IPS-20b (cell line): ENCODE measurements around the gene DNAH1.

ENCODE experiments used
- H3K27ac ChIP-seq: one replicate; pipeline ENCODE4 v1.5.1; 2013; ENCODE audit warnings: low read length
- H3K27me3 ChIP-seq: 2 replicates; pipeline ENCODE4 v1.6.1; 2013; ENCODE audit warnings: mild to moderate bottlenecking, low read length, inconsistent platforms; ENCODE audit not compliant: insufficient read depth
- H3K36me3 ChIP-seq: 2 replicates; pipeline ENCODE4 v1.6.1; 2013; ENCODE audit warnings: low read depth, mild to moderate bottlenecking, inconsistent platforms, low read length, moderate library complexity; ENCODE audit not compliant: insufficient read depth
- H3K4me1 ChIP-seq: 2 replicates; pipeline ENCODE4 v1.6.1; 2013; ENCODE audit warnings: mild to moderate bottlenecking, control low read depth, inconsistent platforms, low read length, moderate library complexity; ENCODE audit not compliant: insufficient read depth
- H3K4me3 ChIP-seq: 2 replicates; pipeline ENCODE4 v1.5.1; 2013; ENCODE audit warnings: mild to moderate bottlenecking, low read length, inconsistent platforms
- H3K9ac ChIP-seq: 2 replicates; pipeline ENCODE4 v1.6.1; 2013; ENCODE audit warnings: low read depth, mild to moderate bottlenecking, inconsistent platforms, low read length, moderate library complexity
- H3K9me3 ChIP-seq: 2 replicates; pipeline ENCODE4 v1.6.1; 2013; ENCODE audit warnings: mild to moderate bottlenecking, low read depth, low read length, inconsistent platforms; ENCODE audit not compliant: insufficient read depth

Gene DNAH1

DNA sequence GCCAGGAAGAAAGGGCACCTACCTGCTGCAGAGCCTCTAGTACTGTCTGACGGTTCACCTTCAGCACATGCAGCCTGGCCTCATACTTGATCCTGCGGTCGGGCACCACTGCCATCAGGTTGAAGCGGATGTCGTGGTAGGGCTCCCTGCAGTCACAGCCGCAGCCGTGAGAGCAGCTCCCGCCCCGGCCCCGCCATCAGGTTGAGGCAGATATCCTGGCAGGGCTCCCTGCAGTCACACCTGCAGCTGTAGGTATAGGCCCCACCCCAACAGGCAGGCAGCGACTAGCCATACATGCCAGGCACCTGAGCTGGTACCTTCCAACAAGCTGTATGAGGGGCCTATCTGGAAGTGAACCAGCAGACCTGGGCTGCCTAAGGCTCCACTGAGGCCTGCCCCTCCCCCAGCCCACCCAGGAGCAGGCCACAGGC, 90.1 kb downstream of the DNAH1 start:
- no peak overlapping the region for H3K27ac ChIP-seq

DNA sequence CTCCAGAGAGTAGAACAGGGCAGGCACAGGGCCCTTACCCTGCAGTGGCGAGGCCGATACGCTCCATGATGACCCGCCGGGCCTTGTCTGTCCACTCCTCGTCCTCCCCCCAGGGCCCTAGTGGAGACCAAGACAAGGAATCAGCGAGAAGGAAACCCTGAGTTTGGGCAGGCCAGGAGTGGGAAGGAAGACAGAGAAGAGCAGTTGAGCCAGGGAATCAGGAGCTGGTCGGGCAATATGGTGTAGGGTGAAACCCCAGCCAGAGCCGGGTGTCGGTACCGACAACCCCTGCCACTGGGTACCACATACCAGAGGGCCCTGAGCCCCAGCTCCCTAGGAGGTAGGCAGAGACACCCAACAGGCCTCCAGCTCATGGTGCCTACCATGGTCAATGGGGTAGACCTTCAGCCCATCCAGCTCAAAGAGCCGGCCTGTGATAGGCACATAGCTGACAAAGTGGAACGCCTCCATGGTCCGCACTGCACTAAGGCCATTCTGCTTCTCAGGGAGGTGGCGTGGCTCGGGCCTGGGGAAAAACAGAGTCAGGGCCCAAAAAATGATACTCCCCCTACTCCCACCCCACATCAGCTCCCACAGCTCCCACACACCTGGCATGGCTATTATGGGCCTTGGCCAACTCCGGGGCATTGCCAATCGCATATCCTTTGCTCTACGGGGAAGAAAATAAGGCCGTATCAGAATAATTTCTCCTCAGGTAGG, 90.8 kb downstream of the DNAH1 start:
- Histone ChIP-seq H3K27me3 (peaks cover 7% of the 10 kb centered on the region; the same call in 1 of the 2 replicates), H3K9ac (no peak overlapping the region), H3K4me3 (no peak overlapping the region), H3K36me3 (peaks cover 64% of the 10 kb centered on the region), H3K9me3 (no peaks in the 10 kb centered on the region), H3K27ac (no peak overlapping the region), H3K4me1 (peaks cover 6% of the 10 kb centered on the region; the same call in 1 of the 2 replicates)

More for the DNA sequence above, 90.1 kb downstream of the DNAH1 start:
- no peak overlapping the region for H3K9ac ChIP-seq
- peaks cover 71% of the 10 kb centered on the region for H3K36me3 ChIP-seq
- H3K9me3 ChIP-seq: no peaks in the 10 kb centered on the region
- H3K4me3 ChIP-seq: no peak overlapping the region
- peaks cover 4% of the 10 kb centered on the region; the same call in 1 of the 2 replicates for H3K4me1 ChIP-seq
- H3K27me3 ChIP-seq: peaks cover under 1% of the 10 kb centered on the region; the same call in 1 of the 2 replicates

DNA sequence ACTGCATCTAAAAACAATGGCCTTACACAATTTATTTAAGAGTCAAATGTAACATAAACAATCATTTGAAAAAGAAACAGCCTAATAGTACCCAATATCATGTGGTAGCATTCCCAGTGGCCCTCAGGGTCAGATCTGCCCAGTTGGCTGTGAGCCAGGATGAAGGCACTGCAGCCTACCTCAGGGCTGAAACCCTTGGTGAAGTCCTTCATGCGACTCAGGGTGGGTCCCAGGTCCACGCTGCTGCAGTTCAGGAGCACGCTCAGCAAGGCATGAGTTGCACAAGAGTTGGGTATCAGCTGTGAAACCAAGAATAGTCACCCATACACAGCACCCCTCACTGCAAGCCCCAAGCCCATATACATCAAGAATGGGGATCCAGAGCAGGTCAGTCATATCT, 91.7 kb downstream of the DNAH1 start:
- H3K27ac ChIP-seq: no peak overlapping the region
- H3K4me3 ChIP-seq: no peak overlapping the region
- no peak overlapping the region for H3K9ac ChIP-seq
- no peaks in the 10 kb centered on the region for H3K9me3 ChIP-seq
- peaks cover 7% of the 10 kb centered on the region; the same call in 1 of the 2 replicates for H3K27me3 ChIP-seq
- peaks cover 6% of the 10 kb centered on the region; the same call in 1 of the 2 replicates for H3K4me1 ChIP-seq
- peaks cover 56% of the 10 kb centered on the region for H3K36me3 ChIP-seq

DNA sequence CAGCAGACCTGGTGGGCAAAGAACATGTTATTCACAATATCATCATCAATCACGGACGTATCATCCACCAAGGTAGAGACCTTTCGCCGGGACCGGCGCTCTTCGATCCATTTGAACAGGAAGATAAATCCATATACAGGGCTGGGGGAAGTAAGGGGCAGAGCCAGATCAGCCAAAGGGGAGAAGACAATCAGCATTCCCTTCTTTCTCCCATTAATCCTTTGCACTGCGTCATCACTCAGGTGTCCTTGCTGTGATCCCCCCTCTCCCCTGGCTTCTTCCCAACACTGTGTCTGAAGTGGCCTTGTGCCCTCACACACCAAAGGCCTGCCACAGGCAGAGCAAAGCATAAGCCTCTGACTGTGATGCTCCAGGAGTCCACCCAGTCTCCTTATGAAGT, 92.3 kb downstream of the DNAH1 start:
- no peak overlapping the region for H3K27ac ChIP-seq
- H3K9ac ChIP-seq: no peak overlapping the region
- H3K4me1 ChIP-seq: peaks cover 6% of the 10 kb centered on the region; the same call in 1 of the 2 replicates
- peaks cover 7% of the 10 kb centered on the region; the same call in 1 of the 2 replicates for H3K27me3 ChIP-seq
- H3K9me3 ChIP-seq: no peaks in the 10 kb centered on the region
- peak overlapping the region; percentile 98; the same call in 1 of the 2 replicates for H3K4me3 ChIP-seq
- peaks cover 49% of the 10 kb centered on the region for H3K36me3 ChIP-seq

DNA sequence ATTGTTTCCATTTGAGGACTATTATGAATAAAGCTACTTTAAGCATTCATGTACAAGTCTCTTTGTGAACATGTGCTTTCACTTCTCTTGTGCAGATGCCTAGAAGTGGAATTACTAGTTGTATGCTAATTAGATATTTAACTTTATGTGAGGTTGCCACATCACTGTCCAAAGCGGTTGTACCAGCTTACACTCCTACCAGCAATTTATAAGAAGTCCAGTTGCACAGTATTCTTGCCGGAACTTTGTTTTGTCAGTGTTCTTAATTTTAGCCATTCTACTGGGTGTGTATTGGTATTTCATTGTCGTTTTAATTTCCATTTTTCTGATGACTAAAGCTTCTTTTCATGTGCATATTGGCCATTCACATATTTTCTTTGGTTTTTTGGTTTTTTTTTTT, 99.7 kb downstream of the DNAH1 start:
- Histone ChIP-seq H3K4me3 (no peak overlapping the region), H3K27ac (no peak overlapping the region), H3K4me1 (0 out of 2 replicates have a peak, but pooled peaks cover 3% of the 10 kb centered on the region), H3K27me3 (peaks cover 7% of the 10 kb centered on the region; the same call in 1 of the 2 replicates), H3K36me3 (no peaks in the 10 kb centered on the region; the same call in 1 of the 2 replicates), H3K9me3 (no peaks in the 10 kb centered on the region), H3K9ac (no peak overlapping the region)

DNA sequence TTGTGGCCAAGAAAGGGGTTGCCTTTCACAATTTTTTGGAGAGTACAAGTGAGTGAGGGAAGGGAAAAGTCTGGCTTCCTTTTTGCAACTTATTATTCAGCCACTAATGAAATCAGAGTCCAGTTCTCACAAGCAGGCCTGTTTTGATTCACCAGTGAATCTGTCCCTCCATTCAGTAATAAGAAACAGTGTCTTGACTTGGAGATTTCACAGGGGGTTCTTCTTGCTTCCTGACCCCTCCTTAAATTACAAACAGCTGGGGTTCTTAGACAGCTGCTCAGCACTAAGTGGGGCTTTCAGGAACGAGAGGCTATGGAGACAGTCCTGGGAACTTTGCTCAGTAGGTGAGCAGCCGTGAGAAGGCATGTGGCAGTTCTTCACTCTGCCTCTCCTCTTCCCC, 104.3 kb downstream of the DNAH1 start:
- Histone ChIP-seq H3K9ac (no peak overlapping the region), H3K4me1 (0 out of 2 replicates have a peak, but pooled peaks cover 3% of the 10 kb centered on the region), H3K4me3 (no peak overlapping the region), H3K9me3 (no peaks in the 10 kb centered on the region), H3K36me3 (no peaks in the 10 kb centered on the region), H3K27ac (no peak overlapping the region), H3K27me3 (no peaks in the 10 kb centered on the region)

DNA sequence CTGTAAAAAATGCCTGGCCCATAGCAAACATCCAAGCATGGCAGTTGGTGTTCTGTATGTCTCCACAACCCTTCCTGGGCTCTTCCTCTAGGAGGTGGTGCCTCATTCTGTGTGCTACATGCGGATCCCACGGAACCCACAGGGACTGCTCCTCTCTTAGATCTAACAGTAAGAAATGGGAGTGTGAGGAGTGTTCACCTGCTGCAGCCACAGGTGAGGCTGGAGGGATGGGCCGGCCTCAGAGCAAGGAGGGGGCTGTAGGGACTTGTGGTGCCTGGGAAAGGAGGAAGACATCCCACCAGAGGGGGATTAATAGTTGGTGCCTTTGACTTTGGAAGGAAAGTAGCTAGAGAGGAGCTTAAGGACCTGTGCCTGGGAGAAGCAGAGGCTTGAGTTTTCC, 106.5 kb downstream of the DNAH1 start:
- Histone ChIP-seq H3K36me3 (no peaks in the 10 kb centered on the region), H3K9me3 (no peaks in the 10 kb centered on the region), H3K4me3 (no peak overlapping the region), H3K4me1 (0 out of 2 replicates have a peak, but pooled peaks cover 3% of the 10 kb centered on the region), H3K27me3 (no peaks in the 10 kb centered on the region), H3K27ac (no peak overlapping the region), H3K9ac (no peak overlapping the region)

DNA sequence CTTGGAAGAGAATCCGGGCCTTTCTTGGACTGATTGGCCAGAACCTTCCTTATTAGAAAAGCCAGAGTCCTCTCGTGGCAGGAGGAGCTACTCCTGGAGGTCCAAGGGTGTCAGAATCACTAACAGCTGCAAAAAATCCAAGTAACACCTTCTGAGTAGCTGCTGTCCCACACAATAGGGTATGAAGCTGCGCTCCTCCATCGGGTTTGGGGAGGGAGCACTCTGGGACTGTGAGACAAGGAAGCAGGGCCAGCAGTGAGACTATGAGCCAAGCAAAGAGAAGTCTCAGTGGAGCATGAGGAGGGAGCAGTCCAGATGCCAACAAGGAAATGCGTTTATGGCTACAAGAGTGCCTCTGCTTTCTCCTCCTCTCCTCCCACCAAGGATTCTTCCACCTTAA, 107.1 kb downstream of the DNAH1 start:
- no peaks in the 10 kb centered on the region for H3K36me3 ChIP-seq
- H3K9me3 ChIP-seq: no peaks in the 10 kb centered on the region
- H3K9ac ChIP-seq: no peak overlapping the region
- H3K4me1 ChIP-seq: 0 out of 2 replicates have a peak, but pooled peaks cover 3% of the 10 kb centered on the region
- H3K27me3 ChIP-seq: no peaks in the 10 kb centered on the region
- H3K4me3 ChIP-seq: no peak overlapping the region
- H3K27ac ChIP-seq: no peak overlapping the region

DNA sequence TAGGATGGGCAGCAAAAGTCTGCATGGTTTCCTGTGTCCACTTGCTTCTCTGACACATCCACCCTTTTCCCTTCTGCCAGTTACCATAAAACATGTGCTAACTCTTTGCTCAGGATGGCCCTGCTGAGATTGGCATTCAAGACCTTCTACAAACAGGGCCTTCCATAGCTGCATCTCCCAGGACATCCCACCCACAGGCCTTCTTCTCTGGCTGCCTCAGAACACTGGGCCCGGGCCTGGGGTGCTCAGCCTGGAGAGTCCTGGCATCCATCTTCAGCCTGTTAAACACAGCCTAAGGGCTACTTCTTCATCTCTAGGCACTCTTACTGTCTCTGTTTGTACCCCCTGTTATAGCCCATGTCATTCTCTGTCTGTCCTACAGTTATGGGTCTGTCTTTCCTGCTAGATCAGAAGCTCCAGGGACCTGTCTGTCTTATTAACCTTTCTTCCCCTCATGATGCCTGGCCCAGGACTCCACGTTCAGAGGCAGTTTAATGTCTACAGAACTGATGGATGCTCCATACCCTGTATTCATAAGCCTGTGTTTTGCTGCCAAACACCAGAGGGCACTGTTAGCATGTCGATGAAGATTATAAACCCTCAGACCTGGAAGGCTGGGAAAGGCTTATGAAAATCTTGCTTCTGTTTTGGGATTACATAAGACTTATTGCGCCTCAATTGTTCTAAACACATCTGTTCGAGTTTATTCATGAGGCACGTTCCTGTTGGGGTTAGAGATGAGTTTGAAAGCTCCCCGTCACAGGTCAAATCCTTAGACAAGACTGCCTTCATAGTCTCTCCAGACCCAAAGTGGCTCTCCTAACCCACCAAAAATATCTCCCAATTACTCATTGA, 112.3 kb downstream of the DNAH1 start:
- H3K27me3 ChIP-seq: no peaks in the 10 kb centered on the region
- no peaks in the 10 kb centered on the region for H3K9me3 ChIP-seq
- no peak overlapping the region for H3K4me3 ChIP-seq
- no peak overlapping the region for H3K27ac ChIP-seq
- no peak overlapping the region for H3K9ac ChIP-seq
- no peaks in the 10 kb centered on the region for H3K4me1 ChIP-seq
- H3K36me3 ChIP-seq: no peaks in the 10 kb centered on the region

DNA sequence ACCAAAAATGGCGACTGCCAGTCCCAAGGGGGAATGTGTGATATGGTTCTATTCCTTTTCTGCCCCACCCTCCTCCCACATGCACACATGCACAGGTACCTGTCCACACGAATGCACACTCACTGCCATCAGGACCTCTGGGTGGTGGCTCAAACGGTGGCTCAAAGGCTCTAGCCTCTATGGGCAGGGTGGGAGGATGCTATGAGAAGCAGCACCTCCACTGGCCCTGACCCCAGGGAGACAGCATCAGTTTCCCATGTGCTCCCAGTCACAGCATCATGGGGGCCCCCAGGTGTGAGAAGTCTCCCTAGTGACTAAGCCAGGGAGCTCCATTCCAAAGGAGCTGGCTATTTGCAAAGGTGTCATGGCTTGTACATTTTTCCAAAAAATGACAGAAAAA, 112.9 kb downstream of the DNAH1 start:
- H3K4me3 ChIP-seq: no peak overlapping the region
- no peaks in the 10 kb centered on the region for H3K9me3 ChIP-seq
- no peaks in the 10 kb centered on the region for H3K36me3 ChIP-seq
- no peaks in the 10 kb centered on the region for H3K27me3 ChIP-seq
- no peak overlapping the region for H3K27ac ChIP-seq
- no peaks in the 10 kb centered on the region for H3K4me1 ChIP-seq
- H3K9ac ChIP-seq: no peak overlapping the region

DNA sequence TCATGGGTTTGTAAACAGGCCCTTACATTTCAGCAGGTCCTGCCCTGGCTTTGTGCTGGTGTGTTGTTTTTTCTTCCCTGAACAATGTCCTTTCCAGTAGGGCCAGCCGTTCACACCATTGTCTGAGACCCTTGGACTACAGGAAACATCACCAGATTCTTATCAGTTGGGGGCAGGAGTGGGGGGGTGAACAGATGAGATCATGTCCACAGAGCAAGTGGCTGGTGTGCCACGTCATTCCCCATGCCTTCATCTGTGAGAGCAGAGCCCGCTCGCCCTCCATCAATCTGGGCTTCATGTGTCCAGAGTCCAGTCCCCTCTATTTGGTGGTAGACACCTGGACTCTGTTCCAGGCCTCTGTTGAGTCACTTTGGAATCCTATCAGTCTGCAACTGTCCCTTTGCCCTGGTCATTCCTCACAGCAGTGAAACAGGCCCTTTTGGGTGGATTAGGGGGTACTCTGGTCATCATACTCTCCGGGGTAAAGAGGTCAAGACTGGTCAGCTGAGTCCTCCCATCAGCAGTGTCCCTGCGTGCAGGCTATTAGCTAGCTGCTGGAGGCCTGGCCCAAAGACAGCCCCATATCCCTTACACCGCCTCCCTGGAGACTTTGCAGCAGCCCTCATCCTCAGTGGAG, 113.8 kb downstream of the DNAH1 start:
- H3K9ac ChIP-seq: no peak overlapping the region
- H3K27me3 ChIP-seq: no peaks in the 10 kb centered on the region
- H3K9me3 ChIP-seq: no peaks in the 10 kb centered on the region
- no peaks in the 10 kb centered on the region for H3K36me3 ChIP-seq
- no peak overlapping the region for H3K27ac ChIP-seq
- H3K4me1 ChIP-seq: no peaks in the 10 kb centered on the region
- no peak overlapping the region for H3K4me3 ChIP-seq
